Measurements from ENCODE around the gene C16orf82.

The C16orf82 gene

DNA sequence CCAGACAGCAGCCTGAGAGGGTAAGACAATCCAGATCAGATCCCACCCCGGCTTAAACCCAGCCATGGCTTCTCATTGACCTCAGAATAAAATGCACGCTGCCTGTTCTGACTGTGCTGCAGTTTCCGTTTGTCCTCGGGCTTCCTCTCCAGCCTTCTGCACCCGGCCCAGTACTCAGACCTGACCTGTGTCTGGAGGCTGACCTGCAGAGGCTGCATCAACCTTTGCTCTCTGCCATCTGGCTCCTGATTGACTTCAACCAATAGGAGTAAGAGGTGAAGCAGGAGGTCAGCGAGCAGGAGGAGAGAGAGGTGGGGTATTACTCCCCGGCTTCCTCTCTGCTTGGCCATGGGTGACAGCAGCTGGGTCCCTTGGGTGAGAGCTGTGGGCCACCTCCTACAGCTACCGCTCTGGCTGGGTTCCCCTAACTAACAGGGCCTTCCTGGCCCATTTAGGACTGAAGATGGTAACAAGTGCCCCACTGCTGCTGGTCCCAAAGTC is 46.7 kb downstream of the C16orf82 start:
- no peaks in the 10 kb centered on the region for H3K79me1 ChIP-seq (ENCODE audit: low read length)
- H3K4ac ChIP-seq (ENCODE audit: low read depth, low read length): no peak overlapping the region
- no peak overlapping the region for H3K23ac ChIP-seq (ENCODE audit: low read length)
- H3K14ac ChIP-seq (ENCODE audit: low read length): no peak overlapping the region
- H2BK120ac ChIP-seq (ENCODE audit: insufficient read depth, low read length, poor library complexity): no peak overlapping the region
- no CpG with 5 or more reads among the region's 8 CpGs for WGBS (ENCODE audit: extremely low coverage, insufficient coverage, insufficient read length)
- H3K9me3 ChIP-seq (ENCODE audit: insufficient read depth, low read depth, low read length): peaks cover 2% of the 10 kb centered on the region
- no peak overlapping the region for H2BK12ac ChIP-seq (ENCODE audit: low read length)
- H4K91ac ChIP-seq (ENCODE audit: low read depth, low read length): no peak overlapping the region
- H4K12ac ChIP-seq (ENCODE audit: low read depth, low read length): no peak overlapping the region
- no peak overlapping the region for H3K18ac ChIP-seq (ENCODE audit: low read length)
- no peak overlapping the region for H3K27ac ChIP-seq (ENCODE audit: low read depth, low read length)
- no peak overlapping the region for H2AFZ ChIP-seq (ENCODE audit: insufficient read depth, low read length, poor library complexity)
- H3K4me1 ChIP-seq (ENCODE audit: control insufficient read depth in 1 of 2, insufficient read depth in 2 of 2, low read length in 2 of 2): peaks cover 0 to 2% of the 10 kb centered on the region in 2 experiments
- no peaks in the 10 kb centered on the region for H3K79me2 ChIP-seq (ENCODE audit: control insufficient read depth, insufficient read depth, low read length, poor library complexity)
- peak overlapping the region; percentile 36 for H3K4me3 ChIP-seq (ENCODE audit: low read depth, low read length)
- H3K36me3 ChIP-seq (ENCODE audit: control insufficient read depth in 1 of 2, insufficient read depth in 2 of 2, low read length in 2 of 2): no peaks in the 10 kb centered on the region
- no peak overlapping the region for H4K8ac ChIP-seq (ENCODE audit: low read depth, low read length)
- H2BK5ac ChIP-seq (ENCODE audit: low read depth, low read length, poor library complexity): no peak overlapping the region
- no peak overlapping the region for H3K4me2 ChIP-seq (ENCODE audit: low read length)
- no peaks in the 10 kb centered on the region for H3K27me3 ChIP-seq (ENCODE audit: insufficient read depth, low read length)
- H3K9ac ChIP-seq (ENCODE audit: low read length): no peak overlapping the region
- no peak for DNase-seq
- no peak overlapping the region for H2AK5ac ChIP-seq (ENCODE audit: low read length)

DNA sequence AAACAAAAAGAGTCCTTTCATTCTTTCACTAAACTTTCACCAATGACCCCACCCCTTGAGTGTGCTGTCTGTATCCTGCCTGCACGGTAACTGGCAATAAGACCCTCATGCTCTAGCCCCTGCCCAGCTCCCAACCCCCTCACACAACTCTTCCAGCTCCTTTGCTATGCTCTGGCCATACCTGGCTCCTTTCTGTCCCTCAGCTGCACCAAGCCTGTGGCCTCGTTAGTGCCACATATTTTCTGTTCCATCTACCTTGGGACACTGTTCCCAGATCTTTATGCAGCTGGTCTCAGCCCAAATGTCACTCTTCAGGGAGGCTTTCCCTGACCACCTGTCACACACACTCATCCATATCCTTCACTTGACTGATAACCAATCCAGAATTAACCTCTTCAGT is 47.3 kb downstream of the C16orf82 start:
- no peak overlapping the region for H2BK12ac ChIP-seq (ENCODE audit: low read length)
- H3K9me3 ChIP-seq (ENCODE audit: insufficient read depth, low read depth, low read length): peaks cover 2% of the 10 kb centered on the region
- H3K4me3 ChIP-seq (ENCODE audit: low read depth, low read length): no peak overlapping the region
- H3K23ac ChIP-seq (ENCODE audit: low read length): no peak overlapping the region
- H3K4ac ChIP-seq (ENCODE audit: low read depth, low read length): no peak overlapping the region
- no peak overlapping the region for H2AFZ ChIP-seq (ENCODE audit: insufficient read depth, low read length, poor library complexity)
- H2AK5ac ChIP-seq (ENCODE audit: low read length): no peak overlapping the region
- H3K9ac ChIP-seq (ENCODE audit: low read length): no peak overlapping the region
- H3K4me2 ChIP-seq (ENCODE audit: low read length): no peak overlapping the region
- no peaks in the 10 kb centered on the region for H3K27me3 ChIP-seq (ENCODE audit: insufficient read depth, low read length)
- H3K27ac ChIP-seq (ENCODE audit: low read depth, low read length): no peak overlapping the region
- no peaks in the 10 kb centered on the region for H3K79me1 ChIP-seq (ENCODE audit: low read length)
- no peak overlapping the region for H2BK5ac ChIP-seq (ENCODE audit: low read depth, low read length, poor library complexity)
- H3K4me1 ChIP-seq (ENCODE audit: control insufficient read depth in 1 of 2, insufficient read depth in 2 of 2, low read length in 2 of 2): peaks cover 0 to 2% of the 10 kb centered on the region in 2 experiments
- no peak for DNase-seq
- no peak overlapping the region for H4K91ac ChIP-seq (ENCODE audit: low read depth, low read length)
- H4K12ac ChIP-seq (ENCODE audit: low read depth, low read length): no peak overlapping the region
- H2BK120ac ChIP-seq (ENCODE audit: insufficient read depth, low read length, poor library complexity): no peak overlapping the region
- no peaks in the 10 kb centered on the region for H3K36me3 ChIP-seq (ENCODE audit: control insufficient read depth in 1 of 2, insufficient read depth in 2 of 2, low read length in 2 of 2)
- H4K8ac ChIP-seq (ENCODE audit: low read depth, low read length): no peak overlapping the region
- no peak overlapping the region for H3K14ac ChIP-seq (ENCODE audit: low read length)
- WGBS (ENCODE audit: extremely low coverage, insufficient coverage, insufficient read length): no CpG with 5 or more reads among the region's 2 CpGs
- no peak overlapping the region for H3K18ac ChIP-seq (ENCODE audit: low read length)
- no peaks in the 10 kb centered on the region for H3K79me2 ChIP-seq (ENCODE audit: control insufficient read depth, insufficient read depth, low read length, poor library complexity)

DNA sequence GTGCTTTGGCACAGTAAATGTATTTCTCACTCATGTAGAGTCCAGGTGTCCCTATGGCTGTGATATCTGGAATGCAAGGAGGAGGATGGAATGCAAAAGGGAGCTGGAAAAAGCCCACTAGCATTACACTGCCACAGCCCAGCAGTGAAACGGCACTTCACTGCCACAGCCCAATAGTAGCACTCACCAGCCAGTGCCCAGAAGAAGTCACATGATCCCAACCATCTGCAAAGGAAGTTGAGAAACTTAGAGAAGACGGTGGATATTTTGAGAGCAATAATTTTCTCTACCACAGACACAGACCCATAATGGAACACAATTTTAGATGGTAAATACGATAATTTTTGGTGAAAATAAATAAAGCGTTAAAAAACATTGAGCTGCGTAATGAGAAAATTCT is 51.8 kb downstream of the C16orf82 start:
- 100% methylated on average over 3 of the region's 5 CpGs for WGBS (ENCODE audit: extremely low coverage, insufficient coverage, insufficient read length)
- H3K9me3 ChIP-seq (ENCODE audit: insufficient read depth, low read depth, low read length): peaks cover 4% of the 10 kb centered on the region

More for the DNA sequence above, 51.8 kb downstream of the C16orf82 start:
- Histone ChIP-seq H2AK5ac (ENCODE audit: low read length) (no peak overlapping the region), H4K8ac (ENCODE audit: low read depth, low read length) (no peak overlapping the region), H3K4me2 (ENCODE audit: low read length) (no peak overlapping the region), H3K4me3 (ENCODE audit: low read depth, low read length) (no peak overlapping the region), H2AFZ (ENCODE audit: insufficient read depth, low read length, poor library complexity) (no peak overlapping the region), H3K23ac (ENCODE audit: low read length) (no peak overlapping the region), H3K4ac (ENCODE audit: low read depth, low read length) (no peak overlapping the region), H3K4me1 (ENCODE audit: control insufficient read depth in 1 of 2, insufficient read depth in 2 of 2, low read length in 2 of 2) (no peaks in the 10 kb centered on the region), H3K18ac (ENCODE audit: low read length) (no peak overlapping the region), H4K91ac (ENCODE audit: low read depth, low read length) (no peak overlapping the region), H2BK120ac (ENCODE audit: insufficient read depth, low read length, poor library complexity) (no peak overlapping the region), H2BK12ac (ENCODE audit: low read length) (no peak overlapping the region), H3K79me1 (ENCODE audit: low read length) (no peaks in the 10 kb centered on the region), H2BK5ac (ENCODE audit: low read depth, low read length, poor library complexity) (no peak overlapping the region), H3K36me3 (ENCODE audit: control insufficient read depth in 1 of 2, insufficient read depth in 2 of 2, low read length in 2 of 2) (no peaks in the 10 kb centered on the region), H3K27ac (ENCODE audit: low read depth, low read length) (no peak overlapping the region), H3K14ac (ENCODE audit: low read length) (no peak overlapping the region), H3K27me3 (ENCODE audit: insufficient read depth, low read length) (no peaks in the 10 kb centered on the region), H4K12ac (ENCODE audit: low read depth, low read length) (no peak overlapping the region), H3K9ac (ENCODE audit: low read length) (no peak overlapping the region), H3K79me2 (ENCODE audit: control insufficient read depth, insufficient read depth, low read length, poor library complexity) (no peaks in the 10 kb centered on the region)
- no peak for DNase-seq
